ENCODE measurements around the gene MAP4K3.
"Not testable (repeated sequence)": the region's sequence is repeated elsewhere in the genome, so short reads cannot be mapped to it uniquely, and the experiment has no call there.

MAP4K3 gene

DNA sequence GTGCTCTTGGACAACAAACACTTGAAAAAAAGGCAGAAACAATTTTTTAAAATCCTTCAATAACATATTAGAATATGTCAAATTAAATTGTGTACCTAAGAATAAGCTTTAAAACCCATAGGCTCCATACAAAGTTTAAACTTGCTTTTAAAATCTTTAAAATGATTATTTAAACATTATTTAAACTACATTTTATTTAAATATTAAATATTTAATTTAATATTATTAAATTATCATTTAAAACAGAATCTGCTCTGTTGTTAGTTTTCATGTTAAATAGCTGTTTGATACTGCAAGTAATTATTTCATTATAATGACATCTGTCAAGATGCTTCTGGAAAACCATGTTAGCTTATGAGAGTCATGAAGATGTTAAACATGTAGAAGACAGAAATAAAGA is 75.6 kb downstream of the MAP4K3 start:
- DNase-seq (ENCODE audit: low read depth in 1 of 2, low spot score in 1 of 2) = no peak
- Histone ChIP-seq H3K27ac (replicated peaks) (no peak overlapping the region), H3K4me3 (replicated peaks; ENCODE audit: insufficient read depth, low read length) (no peak overlapping the region), H3K27me3 (ENCODE audit: insufficient read depth, poor library complexity, severe bottlenecking) (no peaks in the 10 kb centered on the region)
- TF ChIP-seq GABPA (IDR thresholded peaks at IDR 0.05; ENCODE audit: low read depth) (no peak), SPI1 (IDR thresholded peaks at IDR 0.05; ENCODE audit: borderline replicate concordance, low read depth) (no peak), POLR2AphosphoS5 (IDR thresholded peaks at IDR 0.05; ENCODE audit: low read depth) (no peak)
- TF ChIP-seq, protein P1, sequence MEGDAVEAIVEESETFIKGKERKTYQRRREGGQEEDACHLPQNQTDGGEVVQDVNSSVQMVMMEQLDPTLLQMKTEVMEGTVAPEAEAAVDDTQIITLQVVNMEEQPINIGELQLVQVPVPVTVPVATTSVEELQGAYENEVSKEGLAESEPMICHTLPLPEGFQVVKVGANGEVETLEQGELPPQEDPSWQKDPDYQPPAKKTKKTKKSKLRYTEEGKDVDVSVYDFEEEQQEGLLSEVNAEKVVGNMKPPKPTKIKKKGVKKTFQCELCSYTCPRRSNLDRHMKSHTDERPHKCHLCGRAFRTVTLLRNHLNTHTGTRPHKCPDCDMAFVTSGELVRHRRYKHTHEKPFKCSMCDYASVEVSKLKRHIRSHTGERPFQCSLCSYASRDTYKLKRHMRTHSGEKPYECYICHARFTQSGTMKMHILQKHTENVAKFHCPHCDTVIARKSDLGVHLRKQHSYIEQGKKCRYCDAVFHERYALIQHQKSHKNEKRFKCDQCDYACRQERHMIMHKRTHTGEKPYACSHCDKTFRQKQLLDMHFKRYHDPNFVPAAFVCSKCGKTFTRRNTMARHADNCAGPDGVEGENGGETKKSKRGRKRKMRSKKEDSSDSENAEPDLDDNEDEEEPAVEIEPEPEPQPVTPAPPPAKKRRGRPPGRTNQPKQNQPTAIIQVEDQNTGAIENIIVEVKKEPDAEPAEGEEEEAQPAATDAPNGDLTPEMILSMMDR (IDR thresholded peaks at IDR 0.05; ENCODE audit: insufficient read depth, low read length) = no peak
- TF ChIP-seq, protein P2, sequence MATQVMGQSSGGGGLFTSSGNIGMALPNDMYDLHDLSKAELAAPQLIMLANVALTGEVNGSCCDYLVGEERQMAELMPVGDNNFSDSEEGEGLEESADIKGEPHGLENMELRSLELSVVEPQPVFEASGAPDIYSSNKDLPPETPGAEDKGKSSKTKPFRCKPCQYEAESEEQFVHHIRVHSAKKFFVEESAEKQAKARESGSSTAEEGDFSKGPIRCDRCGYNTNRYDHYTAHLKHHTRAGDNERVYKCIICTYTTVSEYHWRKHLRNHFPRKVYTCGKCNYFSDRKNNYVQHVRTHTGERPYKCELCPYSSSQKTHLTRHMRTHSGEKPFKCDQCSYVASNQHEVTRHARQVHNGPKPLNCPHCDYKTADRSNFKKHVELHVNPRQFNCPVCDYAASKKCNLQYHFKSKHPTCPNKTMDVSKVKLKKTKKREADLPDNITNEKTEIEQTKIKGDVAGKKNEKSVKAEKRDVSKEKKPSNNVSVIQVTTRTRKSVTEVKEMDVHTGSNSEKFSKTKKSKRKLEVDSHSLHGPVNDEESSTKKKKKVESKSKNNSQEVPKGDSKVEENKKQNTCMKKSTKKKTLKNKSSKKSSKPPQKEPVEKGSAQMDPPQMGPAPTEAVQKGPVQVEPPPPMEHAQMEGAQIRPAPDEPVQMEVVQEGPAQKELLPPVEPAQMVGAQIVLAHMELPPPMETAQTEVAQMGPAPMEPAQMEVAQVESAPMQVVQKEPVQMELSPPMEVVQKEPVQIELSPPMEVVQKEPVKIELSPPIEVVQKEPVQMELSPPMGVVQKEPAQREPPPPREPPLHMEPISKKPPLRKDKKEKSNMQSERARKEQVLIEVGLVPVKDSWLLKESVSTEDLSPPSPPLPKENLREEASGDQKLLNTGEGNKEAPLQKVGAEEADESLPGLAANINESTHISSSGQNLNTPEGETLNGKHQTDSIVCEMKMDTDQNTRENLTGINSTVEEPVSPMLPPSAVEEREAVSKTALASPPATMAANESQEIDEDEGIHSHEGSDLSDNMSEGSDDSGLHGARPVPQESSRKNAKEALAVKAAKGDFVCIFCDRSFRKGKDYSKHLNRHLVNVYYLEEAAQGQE (IDR thresholded peaks at IDR 0.05; ENCODE audit: insufficient replicate concordance, low read depth) = no peak

DNA sequence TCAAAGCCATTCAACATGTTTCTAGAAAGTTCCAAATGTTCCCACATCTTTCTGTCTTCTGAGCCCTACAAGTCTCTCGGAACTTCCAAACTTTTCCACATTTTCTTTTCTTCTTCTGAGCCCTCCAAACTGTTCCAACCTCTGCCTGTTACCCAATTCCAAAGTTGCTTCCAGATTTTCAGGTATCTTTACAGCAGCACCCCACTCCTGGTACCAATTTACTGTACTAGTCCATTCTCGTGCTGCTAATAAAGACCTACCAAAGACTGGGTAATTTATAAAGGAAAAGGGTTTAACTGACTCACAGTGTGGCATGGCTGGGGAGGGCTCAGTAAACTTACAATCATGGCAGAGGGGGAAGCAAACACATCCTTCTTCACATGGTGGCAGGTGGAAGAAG is 76.7 kb downstream of the MAP4K3 start:
- not testable (repeated sequence) for H3K27me3 ChIP-seq (ENCODE audit: insufficient read depth, poor library complexity, severe bottlenecking); H3K27ac ChIP-seq (replicated peaks); H3K4me3 ChIP-seq (replicated peaks; ENCODE audit: insufficient read depth, low read length); DNase-seq (ENCODE audit: low read depth in 1 of 2, low spot score in 1 of 2)

DNA sequence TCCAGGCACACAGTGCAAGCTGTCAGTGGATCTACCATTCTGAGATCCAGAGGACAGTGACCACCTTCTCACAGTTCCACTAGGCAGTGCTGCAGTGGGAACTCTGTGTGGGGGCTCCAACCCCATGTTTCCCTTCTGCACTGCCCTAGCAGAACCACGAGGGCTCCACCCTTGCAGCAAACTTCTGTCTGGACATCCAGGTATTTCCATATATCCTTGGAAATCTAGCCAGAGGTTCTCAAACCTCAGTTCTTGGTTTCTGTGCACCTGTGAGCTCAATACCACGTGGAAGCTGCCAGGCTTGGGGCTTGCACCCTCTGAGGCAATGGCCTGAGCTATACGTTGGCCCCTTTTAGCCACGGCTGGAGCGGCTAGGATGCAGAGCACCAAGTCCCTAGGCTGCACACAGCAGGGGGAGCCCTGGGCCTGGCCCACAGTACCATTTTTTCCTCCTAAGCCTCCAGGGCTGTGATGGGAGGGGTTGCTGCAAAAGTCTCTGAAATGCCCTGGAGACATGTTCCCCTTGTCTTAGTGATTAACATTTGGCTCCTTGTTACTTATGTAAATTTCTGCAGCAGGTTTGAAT is 77.5 kb downstream of the MAP4K3 start:
- H3K27ac ChIP-seq (replicated peaks) = no peak overlapping the region
- no peak overlapping the region for H3K4me3 ChIP-seq (replicated peaks; ENCODE audit: insufficient read depth, low read length)
- TF ChIP-seq, protein P1 (IDR thresholded peaks at IDR 0.05; ENCODE audit: insufficient read depth, low read length) = no peak
- TF ChIP-seq SPI1 (IDR thresholded peaks at IDR 0.05; ENCODE audit: borderline replicate concordance, low read depth) = no peak
- TF ChIP-seq, protein P2 (IDR thresholded peaks at IDR 0.05; ENCODE audit: insufficient replicate concordance, low read depth) = no peak
- TF ChIP-seq GABPA (IDR thresholded peaks at IDR 0.05; ENCODE audit: low read depth) = no peak
- TF ChIP-seq POLR2AphosphoS5 (IDR thresholded peaks at IDR 0.05; ENCODE audit: low read depth) = no peak
- no peak for DNase-seq (ENCODE audit: low read depth in 1 of 2, low spot score in 1 of 2)
- no peaks in the 10 kb centered on the region for H3K27me3 ChIP-seq (ENCODE audit: insufficient read depth, poor library complexity, severe bottlenecking)

DNA sequence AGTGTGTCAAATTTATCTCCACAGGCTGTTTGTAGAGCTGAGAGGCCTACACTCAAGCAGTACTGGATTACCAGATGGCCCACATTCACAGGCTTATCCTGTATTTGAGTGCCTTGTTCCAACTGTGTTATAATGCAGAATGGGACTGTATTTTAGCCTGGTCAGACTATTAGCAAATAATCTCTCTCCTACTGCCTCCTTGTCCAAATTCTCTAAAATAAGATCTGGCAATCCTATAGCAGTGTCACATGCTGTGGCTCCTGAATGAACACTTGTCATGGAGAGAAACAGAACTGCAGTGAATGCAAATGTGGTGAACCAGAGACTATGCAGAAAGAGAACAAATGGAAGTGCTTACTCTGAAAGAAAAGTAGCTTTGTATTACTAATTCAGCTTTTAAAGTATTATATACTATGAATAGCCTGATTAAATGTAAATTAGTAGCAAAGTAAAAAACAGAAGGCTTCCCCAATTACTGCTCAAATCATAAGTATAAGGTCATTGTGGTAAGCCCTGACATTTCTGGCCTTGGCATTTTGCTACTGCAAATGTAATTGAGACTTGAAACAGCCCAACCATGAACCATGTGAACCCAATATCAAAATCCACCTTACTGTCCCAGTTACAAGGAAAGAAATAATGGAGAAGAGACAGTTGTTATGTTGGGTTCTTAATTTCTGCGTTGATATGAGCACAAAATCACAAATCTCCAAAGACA is 80.0 kb downstream of the MAP4K3 start:
- Histone ChIP-seq H3K27ac (replicated peaks) (no peak overlapping the region), H3K4me3 (replicated peaks; ENCODE audit: insufficient read depth, low read length) (no peak overlapping the region), H3K27me3 (ENCODE audit: insufficient read depth, poor library complexity, severe bottlenecking) (no peaks in the 10 kb centered on the region)
- TF ChIP-seq SPI1 (IDR thresholded peaks at IDR 0.05; ENCODE audit: borderline replicate concordance, low read depth) = no peak
- TF ChIP-seq GABPA (IDR thresholded peaks at IDR 0.05; ENCODE audit: low read depth) = no peak
- TF ChIP-seq, protein P1 (IDR thresholded peaks at IDR 0.05; ENCODE audit: insufficient read depth, low read length) = no peak
- TF ChIP-seq POLR2AphosphoS5 (IDR thresholded peaks at IDR 0.05; ENCODE audit: low read depth) = no peak
- TF ChIP-seq, protein P2 (IDR thresholded peaks at IDR 0.05; ENCODE audit: insufficient replicate concordance, low read depth) = no peak
- no peak for DNase-seq (ENCODE audit: low read depth in 1 of 2, low spot score in 1 of 2)

Measured in HL-60 (cell line).